HG03159 (cell line): ENCODE data around the gene OR5A1.

Experiments
- ATAC-seq: cut with Tn5 transposase; IDR thresholded peaks from one replicate; pipeline ENCODE4 v1.9.1; 2021; ENCODE audit warnings: mild to moderate bottlenecking, moderate library complexity; ENCODE audit not compliant: unreplicated experiment

OR5A1 gene

DNA sequence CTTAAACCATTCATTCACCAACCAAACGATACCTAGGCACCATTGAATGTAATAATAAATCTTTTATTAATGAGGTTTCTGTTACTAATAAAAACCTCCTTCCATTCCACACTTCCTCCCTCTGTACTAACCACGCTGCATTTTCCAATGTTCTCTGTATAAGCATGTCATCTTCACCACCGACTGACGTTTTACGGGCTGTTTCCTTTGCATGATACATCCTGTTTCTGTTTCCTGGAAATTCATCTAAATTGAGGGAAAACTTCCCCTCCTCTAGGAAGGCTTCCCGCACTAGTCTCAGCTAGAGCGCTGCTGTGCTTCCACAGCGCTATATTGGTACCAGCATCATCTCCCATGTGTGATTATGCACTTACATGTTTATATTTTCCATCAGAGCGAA lies 38.9 kb downstream of the OR5A1 start:
- no peak for ATAC-seq

- ATAC-seq = no peak
These were observed 43.6 kb downstream of the OR5A1 start for GRCh38 chr11:59479906-59480305.

- no peak for ATAC-seq
These were observed 44.1 kb downstream of the OR5A1 start for GRCh38 chr11:59480359-59480758.
